Activated CD8-positive, alpha-beta memory T cell treated with anti-CD3 and anti-CD28 coated beads, Interleukin-2, amount 10 ng/mL, durations not matched to agents 7 days and 5 days (primary cell): ENCODE results near the gene H3-3A. TPM values are rescaled to one million over a fixed set of nuclear protein-coding genes. Genes with fewer than 3 reads are reported as not detected.
A peak's percentile ranks its signal among the peaks of the same experiment; 100 is the strongest.

Source experiments
- ATAC-seq: fragments of 150-1000 bp; cut with Tn5 transposase; one replicate; pipeline ENCODE4 v1.10.0; 2021; ENCODE audit warnings: moderate library complexity
- CTCF ChIA-PET: fragments of 350-600 bp; sonication (Branson Sonifier 250); formaldehyde crosslinking; loops from one replicate; lab custom pipeline; 2021; ENCODE audit warnings: antibody characterized with exemption; lab: Charles Lee
- DNase-seq: peaks from one replicate; pipeline ENCODE4 v3.0.0-alpha.2; 2020
- H3K27ac Mint-ChIP-seq: one replicate; pipeline ENCODE4 v1.8.0; 2021; ENCODE audit warnings: mild to moderate bottlenecking, mixed read lengths
- H3K27me3 Mint-ChIP-seq: one replicate; pipeline ENCODE4 v1.8.0; 2021; ENCODE audit warnings: mixed read lengths
- H3K36me3 Mint-ChIP-seq: one replicate; pipeline ENCODE4 v1.8.0; 2021; ENCODE audit warnings: mild to moderate bottlenecking, mixed read lengths
- H3K4me1 Mint-ChIP-seq: one replicate; pipeline ENCODE4 v1.8.0; 2021; ENCODE audit warnings: mixed read lengths
- H3K4me3 Mint-ChIP-seq: one replicate; pipeline ENCODE4 v1.8.0; 2021; ENCODE audit warnings: mild to moderate bottlenecking, moderate library complexity, mixed read lengths
- H3K9me3 Mint-ChIP-seq: one replicate; pipeline ENCODE4 v1.8.0; 2022; ENCODE audit warnings: low read depth, mixed read lengths
- total RNA-seq, 2 experiments: library from RNA; stranded (reverse); gene quantifications; one replicate each; pipeline ENCODE4 v1.2.3, GENCODE V29; 2021

Gene H3-3A
- total RNA-seq, 2 experiments from 2014 or later = 384 to 451 TPM

DNA sequence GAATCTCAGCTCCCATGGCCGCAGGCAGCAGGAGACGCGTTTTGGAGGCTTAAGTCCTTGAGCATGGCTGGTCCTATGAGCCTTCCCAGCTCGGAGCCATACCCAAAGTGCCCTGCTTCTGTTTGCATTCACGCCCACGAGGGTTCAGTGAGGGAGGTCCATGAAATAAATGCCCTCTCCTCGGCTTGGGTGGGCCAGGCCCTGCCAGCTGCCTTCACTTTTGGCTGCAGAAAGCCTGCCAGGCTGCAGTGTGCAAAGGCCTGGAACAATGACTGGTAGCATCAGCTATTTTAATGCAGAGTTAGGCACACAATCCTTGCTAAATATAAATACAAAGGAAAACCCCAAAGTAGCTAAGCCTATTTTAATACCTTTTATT lies 49.4 kb downstream of the H3-3A start:
- Mint-ChIP-seq H3K36me3 (no peaks in the 10 kb centered on the region), H3K27me3 (no peaks in the 10 kb centered on the region), H3K4me3 (no peak overlapping the region), H3K27ac (no peak overlapping the region), H3K4me1 (peaks cover 13% of the 10 kb centered on the region), H3K9me3 (no peaks in the 10 kb centered on the region)
- CTCF ChIA-PET = interaction anchor here (1.5 to 4.7 kb wide), 6 partner anchors 9 to 192 kb away, joined by 4 to 35 read pairs (median 18); no protein-coding TSS in a partner anchor
- ATAC-seq (no peak), DNase-seq (no peak)

- Mint-ChIP-seq H3K27me3 (no peaks in the 10 kb centered on the region), H3K4me1 (peaks cover 13% of the 10 kb centered on the region), H3K36me3 (no peaks in the 10 kb centered on the region), H3K9me3 (no peaks in the 10 kb centered on the region), H3K27ac (no peak overlapping the region), H3K4me3 (no peak overlapping the region)
- CTCF ChIA-PET = interaction anchor here (3.8 to 4.7 kb wide), 2 partner anchors 8 to 12 kb away, joined by 27 to 30 read pairs; no protein-coding TSS in a partner anchor
- no peak for DNase-seq
- no peak for ATAC-seq
Observed at GRCh38 chr1:226112626-226113025, 50.1 kb downstream of the H3-3A start.

DNA sequence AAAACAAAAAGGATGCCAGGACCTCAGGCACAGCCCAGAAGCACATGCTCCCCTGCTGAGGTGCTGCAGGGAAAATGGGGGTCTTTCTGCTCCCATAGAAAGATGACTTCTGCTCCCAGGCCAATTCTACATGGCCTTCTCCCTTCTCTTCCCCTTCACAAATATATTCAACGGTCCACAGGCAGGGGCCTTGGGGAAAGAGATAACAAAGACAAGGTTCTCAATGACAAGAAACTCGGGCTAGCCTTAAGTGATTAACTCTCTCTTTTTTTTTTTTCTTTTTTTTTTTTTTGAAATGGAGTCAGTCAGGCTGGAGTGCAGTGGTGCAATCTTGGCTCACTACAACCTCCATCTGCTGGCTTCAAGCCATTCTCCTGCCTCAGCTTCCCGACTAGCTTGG lies 54.2 kb downstream of the H3-3A start:
- H3K27ac Mint-ChIP-seq = no peak overlapping the region
- CTCF ChIA-PET = interaction anchor here (0.6 to 5.3 kb wide), 4 partner anchors 9 to 117 kb away, joined by 3 to 56 read pairs (median 3); no protein-coding TSS in a partner anchor
- H3K27me3 Mint-ChIP-seq = no peaks in the 10 kb centered on the region
- no peak for ATAC-seq
- DNase-seq = no peak
- no peaks in the 10 kb centered on the region for H3K36me3 Mint-ChIP-seq
- no peak overlapping the region for H3K4me3 Mint-ChIP-seq
- H3K4me1 Mint-ChIP-seq = peaks cover 6% of the 10 kb centered on the region
- H3K9me3 Mint-ChIP-seq = no peaks in the 10 kb centered on the region

DNA sequence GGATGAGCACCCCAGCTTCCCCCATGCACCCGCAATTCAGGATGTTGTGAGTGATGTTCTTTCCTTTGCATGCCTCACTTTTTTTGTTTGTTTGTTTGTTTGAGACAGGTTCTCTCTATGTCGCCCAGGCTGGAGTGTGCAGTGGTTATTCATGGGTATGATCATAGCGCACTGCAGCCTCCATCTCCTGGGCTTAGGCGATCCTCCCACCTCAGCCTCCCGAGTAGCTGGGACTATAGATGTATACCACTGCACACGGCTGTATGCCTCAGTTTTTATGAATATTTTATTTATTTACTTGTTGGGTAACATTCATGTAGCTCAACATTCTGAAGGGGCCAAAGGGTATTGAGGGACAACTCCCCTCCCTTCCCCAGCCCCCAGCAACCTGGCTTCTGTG lies 54.8 kb downstream of the H3-3A start:
- DNase-seq (no peak), ATAC-seq (no peak)
- H3K27ac Mint-ChIP-seq = no peak overlapping the region
- H3K27me3 Mint-ChIP-seq = no peaks in the 10 kb centered on the region
- no peak overlapping the region for H3K4me3 Mint-ChIP-seq
- H3K9me3 Mint-ChIP-seq = no peaks in the 10 kb centered on the region
- H3K4me1 Mint-ChIP-seq = peaks cover 6% of the 10 kb centered on the region
- H3K36me3 Mint-ChIP-seq = no peaks in the 10 kb centered on the region
- CTCF ChIA-PET = interaction anchor here (0.6 to 5.3 kb wide), 4 partner anchors 16 to 118 kb away, joined by 3 to 56 read pairs (median 3); no protein-coding TSS in a partner anchor

DNA sequence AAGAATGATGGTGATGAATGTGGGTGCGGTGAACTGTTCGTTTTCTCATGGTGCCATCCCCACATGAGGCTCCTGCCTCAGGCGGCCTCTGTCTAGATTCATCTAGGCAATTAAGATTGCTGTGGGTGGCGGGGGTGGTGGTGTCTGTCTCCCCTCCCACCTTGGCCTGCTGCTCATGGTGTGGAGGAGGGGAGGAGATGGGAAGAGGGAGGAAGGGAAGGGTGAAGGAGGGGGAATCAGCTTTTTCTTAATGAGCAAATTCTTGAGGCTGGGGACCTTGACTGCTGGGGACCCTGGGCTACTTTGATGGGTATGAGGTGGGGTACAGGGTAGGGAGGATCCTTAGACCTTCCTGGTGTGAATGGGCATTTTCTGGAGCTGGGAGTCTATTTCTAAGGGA lies 55.8 kb downstream of the H3-3A start:
- no peaks in the 10 kb centered on the region for H3K9me3 Mint-ChIP-seq
- DNase-seq (no peak), ATAC-seq (no peak)
- H3K4me1 Mint-ChIP-seq = peaks cover 11% of the 10 kb centered on the region
- CTCF ChIA-PET = interaction anchor here (5.3 kb wide), 1 partner anchor 52 kb away, joined by 56 read pairs; no protein-coding TSS in a partner anchor
- H3K36me3 Mint-ChIP-seq = no peaks in the 10 kb centered on the region
- H3K4me3 Mint-ChIP-seq = no peak overlapping the region
- no peaks in the 10 kb centered on the region for H3K27me3 Mint-ChIP-seq
- no peak overlapping the region for H3K27ac Mint-ChIP-seq

GRCh38 chr1:226119169-226119568 lies 56.7 kb downstream of the H3-3A start:
- Mint-ChIP-seq H3K4me1 (peaks cover 15% of the 10 kb centered on the region), H3K36me3 (no peaks in the 10 kb centered on the region), H3K27ac (no peak overlapping the region), H3K27me3 (no peaks in the 10 kb centered on the region), H3K9me3 (no peaks in the 10 kb centered on the region), H3K4me3 (no peak overlapping the region)
- CTCF ChIA-PET = interaction anchor here (0.8 to 5.3 kb wide), 3 partner anchors 9 to 86 kb away, joined by 3 to 56 read pairs (median 30); no protein-coding TSS in a partner anchor
- ATAC-seq = no peak
- DNase-seq = no peak

GRCh38 chr1:226120398-226120797 lies 57.9 kb downstream of the H3-3A start:
- Mint-ChIP-seq H3K27ac (peak overlapping the region; percentile 54), H3K36me3 (no peaks in the 10 kb centered on the region), H3K4me1 (peaks cover 23% of the 10 kb centered on the region), H3K27me3 (no peaks in the 10 kb centered on the region), H3K9me3 (no peaks in the 10 kb centered on the region), H3K4me3 (no peak overlapping the region)
- CTCF ChIA-PET = interaction anchor here (0.7 to 5.3 kb wide), 11 partner anchors 10 to 287 kb away, joined by 3 to 56 read pairs (median 4); partner anchors contain the start of genes H3-3A and PARP1
- DNase-seq (no peak), ATAC-seq (no peak)

DNA sequence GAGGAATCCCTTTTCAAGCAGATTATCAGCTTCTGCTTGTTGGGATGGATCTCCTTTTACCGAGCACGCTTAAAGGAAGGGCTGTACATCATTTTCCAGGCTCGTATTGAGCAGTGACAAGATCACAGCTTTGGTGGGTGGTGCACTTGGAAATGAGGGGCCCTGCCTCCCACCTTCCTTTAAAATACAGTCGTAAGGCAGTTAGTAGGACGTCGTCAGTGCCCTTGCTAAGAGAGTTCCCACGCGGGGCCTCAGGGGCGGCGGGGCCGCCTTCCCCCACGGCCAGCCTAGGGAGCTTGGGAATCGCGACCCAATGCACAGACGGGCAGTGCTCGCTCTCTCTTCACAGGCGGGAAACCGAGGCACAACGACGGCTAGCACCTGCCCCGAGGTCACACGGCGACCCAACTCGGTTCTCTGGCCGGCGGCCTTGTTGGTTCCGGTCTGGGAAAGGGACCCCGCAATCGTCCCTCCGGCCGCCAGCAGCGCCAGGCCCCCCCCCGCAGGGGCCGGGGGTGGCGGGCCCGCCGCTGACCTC lies 58.6 kb downstream of the H3-3A start:
- ATAC-seq = no peak
- H3K36me3 Mint-ChIP-seq = no peaks in the 10 kb centered on the region
- H3K27me3 Mint-ChIP-seq = no peaks in the 10 kb centered on the region
- peak overlapping the region; percentile 78 for H3K27ac Mint-ChIP-seq
- CTCF ChIA-PET = interaction anchor here (0.7 to 5.3 kb wide), 11 partner anchors 10 to 286 kb away, joined by 3 to 56 read pairs (median 4); partner anchors contain the start of genes H3-3A and PARP1
- peak overlapping the region; percentile 67 for H3K4me3 Mint-ChIP-seq
- peaks cover 27% of the 10 kb centered on the region for H3K4me1 Mint-ChIP-seq
- DNase-seq = no peak
- no peaks in the 10 kb centered on the region for H3K9me3 Mint-ChIP-seq

Other genes starting within 250 kb of the H3-3A start
- gene TMEM63A, start 180.3 kb upstream of the H3-3A start, total RNA-seq = 10 to 100 TPM; 50.4 to 58.7 TPM
- gene LEFTY1, start 173.6 kb upstream of the H3-3A start, total RNA-seq = not detected
- 100 to 1,000 TPM; 103 to 106 TPM for gene PYCR2, start 138.5 kb upstream of the H3-3A start, total RNA-seq
- not detected for gene LEFTY2, start 121.5 kb upstream of the H3-3A start, total RNA-seq
- 10 to 100 TPM; 16.6 to 20.9 TPM for gene SDE2, start 63.4 kb upstream of the H3-3A start, total RNA-seq
- gene ACBD3, start 124.0 kb downstream of the H3-3A start, total RNA-seq = 10 to 100 TPM; 19.4 to 20.0 TPM
- gene MIXL1, start 160.9 kb downstream of the H3-3A start, total RNA-seq = not detected
- 10 to 100 TPM; 10.8 to 14.3 TPM for gene LIN9, start 246.4 kb downstream of the H3-3A start, total RNA-seq